CD14-positive monocyte (primary cell): ENCODE measurements around the gene RGS3. TPM values are rescaled to one million over a fixed set of nuclear protein-coding genes. Genes with fewer than 3 reads are reported as not detected.

Experiments used
- DNase-seq, 3 donors: peaks; one replicate each; pipeline ENCODE4 v3.0.0-alpha.2; 2011 to 2022
- H2AFZ ChIP-seq: 2 replicates; pipeline ENCODE4 v1.6.0; 2012; ENCODE audit warnings: mild to moderate bottlenecking, low read depth, low read length, inconsistent platforms; ENCODE audit not compliant: insufficient read depth, poor library complexity, severe bottlenecking
- H3K27ac ChIP-seq, 2 donors: 1 replicate in 1 of 2; 2 replicates in 1 of 2; pipeline ENCODE4 v1.5.1; 2012 to 2013; ENCODE audit warnings: low read length in 2 of 2, control low read depth in 1 of 2, inconsistent platforms in 1 of 2, low read depth in 1 of 2, mild to moderate bottlenecking in 1 of 2
- H3K27me3 ChIP-seq, 2 donors: one replicate each; pipeline versions ENCODE4 v1.6.0 to v1.6.1; 2011 to 2013; ENCODE audit warnings: low read length in 2 of 2; ENCODE audit not compliant: control insufficient read depth in 2 of 2, insufficient read depth in 2 of 2
- H3K36me3 ChIP-seq, 2 donors: replicated peaks in 1 of 2; 1 replicate in 1 of 2; 2 replicates in 1 of 2; pipeline versions ENCODE4 v1.5.1 to v1.6.1; 2012 to 2013; ENCODE audit warnings: low read length in 2 of 2, control low read depth in 1 of 2, inconsistent platforms in 1 of 2, mild to moderate bottlenecking in 1 of 2; ENCODE audit not compliant: insufficient read depth in 2 of 2, control insufficient read depth in 1 of 2
- H3K4me1 ChIP-seq, 2 donors: 1 replicate in 1 of 2; 2 replicates in 1 of 2; pipeline versions ENCODE4 v1.5.1 to v1.6.1; 2012 to 2013; ENCODE audit warnings: low read length in 2 of 2, control low read depth in 1 of 2, inconsistent platforms in 1 of 2, mild to moderate bottlenecking in 1 of 2, moderate library complexity in 1 of 2; ENCODE audit not compliant: insufficient read depth in 2 of 2, control insufficient read depth in 1 of 2
- H3K4me2 ChIP-seq: replicated peaks from 2 replicates; pipeline ENCODE3; 2012; ENCODE audit warnings: low read length, moderate library complexity, mild to moderate bottlenecking; ENCODE audit not compliant: poor library complexity, severe bottlenecking; ENCODE audit errors: extremely low read depth
- H3K4me3 ChIP-seq, 3 experiments: fragments of 200-600 bp in 1 of 3; sonication (generic) in 1 of 3; replicated peaks in 1 of 3; 1 replicate in 2 of 3; 2 replicates in 1 of 3; pipeline ENCODE4 v1.5.1; 2011 to 2013; ENCODE audit warnings: low read length in 3 of 3, mild to moderate bottlenecking in 3 of 3, control low read depth in 2 of 3, low read depth in 2 of 3, inconsistent platforms in 1 of 3, moderate library complexity in 1 of 3
- H3K79me2 ChIP-seq: 2 replicates; pipeline ENCODE4 v1.6.0; 2012; ENCODE audit warnings: mild to moderate bottlenecking, control low read depth, inconsistent platforms, low read length, moderate library complexity; ENCODE audit not compliant: insufficient read depth
- H3K9ac ChIP-seq: 2 replicates; pipeline ENCODE4 v1.6.0; 2017; ENCODE audit warnings: low read length, mild to moderate bottlenecking; ENCODE audit not compliant: insufficient read depth, poor library complexity, severe bottlenecking
- H3K9me3 ChIP-seq, 2 donors: replicated peaks in 1 of 2; 1 replicate in 1 of 2; 2 replicates in 1 of 2; pipeline versions ENCODE4 v1.5.1 to v1.6.1; 2012 to 2013; ENCODE audit warnings: low read length in 2 of 2, control low read depth in 1 of 2; ENCODE audit not compliant: control insufficient read depth in 1 of 2, insufficient read depth in 1 of 2
- H4K20me1 ChIP-seq: 2 replicates; pipeline ENCODE4 v1.6.0; 2012; ENCODE audit warnings: mild to moderate bottlenecking, low read length, control low read depth, moderate library complexity; ENCODE audit not compliant: insufficient read depth
- H3K27ac Mint-ChIP-seq, 7 donors: one replicate each; pipeline ENCODE4 v1.8.0; 2020; ENCODE audit warnings: mild to moderate bottlenecking in 7 of 7, mixed read lengths in 7 of 7, moderate library complexity in 6 of 7, inconsistent platforms in 2 of 7
- H3K27me3 Mint-ChIP-seq, 3 donors: one replicate each; pipeline ENCODE4 v1.8.0; 2021 to 2022; ENCODE audit warnings: low read depth in 3 of 3, mild to moderate bottlenecking in 3 of 3, mixed read lengths in 3 of 3, moderate library complexity in 3 of 3, inconsistent platforms in 1 of 3
- H3K36me3 Mint-ChIP-seq, 2 donors: one replicate each; pipeline ENCODE4 v1.8.0; 2020; ENCODE audit warnings: mixed read lengths in 2 of 2, inconsistent platforms in 1 of 2, mild to moderate bottlenecking in 1 of 2
- H3K4me1 Mint-ChIP-seq: one replicate; pipeline ENCODE4 v1.8.0; 2020; ENCODE audit warnings: mild to moderate bottlenecking, mixed read lengths
- H3K4me3 Mint-ChIP-seq, 2 donors: one replicate each; pipeline ENCODE4 v1.8.0; 2020; ENCODE audit warnings: mild to moderate bottlenecking in 2 of 2, mixed read lengths in 2 of 2, moderate library complexity in 1 of 2
- H3K9me3 Mint-ChIP-seq, 7 donors: one replicate each; pipeline ENCODE4 v1.8.0; 2020 to 2022; ENCODE audit warnings: mixed read lengths in 7 of 7, mild to moderate bottlenecking in 6 of 7, moderate library complexity in 6 of 7, inconsistent platforms in 2 of 7
- WGBS: methylation state at CpG from one replicate; pipeline ENCODE4 v1.1.5; 2013; ENCODE audit warnings: missing lambda C conversion rate; ENCODE audit not compliant: insufficient coverage; 5-methylcytosine and 5-hydroxymethylcytosine counted together
- intact Hi-C, 2 donors: fragments of 100-400 bp; cut with micrococcal nuclease; formaldehyde crosslinking; loops; one replicate each; pipeline versions ENCODE4 v1.15.0 to v1.15.1; 2023
- polyA plus RNA-seq, 3 donors: library from polyadenylated mRNA; depleted of rRNA in 1 of 3; unstranded in 2 of 3; stranded (reverse) in 1 of 3; fragments of 300-500 nt in 2 of 3; fragments of >200 nt in 1 of 3; fragmentation: Illumina TruSeq in 2 of 3; gene quantifications; 1 replicate in 2 of 3; 2 replicates in 1 of 3; pipeline ENCODE4 v1.2.3, GENCODE V29; 2012 to 2021
- TF ChIP-seq, protein P1 (sequence below): fragments of 200-600 bp; IDR thresholded peaks from one replicate; pipeline ENCODE4 v1.8.0; 2022; ENCODE audit warnings: antibody characterized with exemption, mild to moderate bottlenecking

RGS3 gene
- polyA plus RNA-seq, 3 donors: 9.1 to 16.2 (median 15.8) TPM

DNA sequence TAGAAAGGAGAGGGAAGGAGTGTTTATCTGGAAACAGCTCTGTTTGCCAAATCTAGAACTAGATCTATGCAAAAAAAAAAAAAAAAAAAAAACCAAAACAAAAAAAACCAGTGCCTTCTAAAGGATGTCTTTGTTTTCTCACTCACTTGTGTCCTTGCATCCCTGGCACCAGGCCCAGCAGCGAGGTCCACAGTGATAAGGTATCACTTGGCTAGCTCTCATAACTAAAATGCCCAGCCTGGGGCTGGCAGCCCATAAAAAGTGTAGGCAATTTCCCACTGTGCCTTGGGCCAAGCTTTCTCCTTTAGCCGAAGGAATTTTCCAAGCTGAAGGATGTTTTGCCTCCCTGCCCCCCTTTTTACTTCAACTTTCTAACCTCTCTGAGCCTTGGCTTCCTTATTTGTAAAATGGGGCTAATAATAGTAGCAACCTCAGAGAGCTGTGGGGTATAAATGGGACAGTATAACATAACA lies 20.8 kb downstream of the RGS3 start:
- TF ChIP-seq, protein P1, sequence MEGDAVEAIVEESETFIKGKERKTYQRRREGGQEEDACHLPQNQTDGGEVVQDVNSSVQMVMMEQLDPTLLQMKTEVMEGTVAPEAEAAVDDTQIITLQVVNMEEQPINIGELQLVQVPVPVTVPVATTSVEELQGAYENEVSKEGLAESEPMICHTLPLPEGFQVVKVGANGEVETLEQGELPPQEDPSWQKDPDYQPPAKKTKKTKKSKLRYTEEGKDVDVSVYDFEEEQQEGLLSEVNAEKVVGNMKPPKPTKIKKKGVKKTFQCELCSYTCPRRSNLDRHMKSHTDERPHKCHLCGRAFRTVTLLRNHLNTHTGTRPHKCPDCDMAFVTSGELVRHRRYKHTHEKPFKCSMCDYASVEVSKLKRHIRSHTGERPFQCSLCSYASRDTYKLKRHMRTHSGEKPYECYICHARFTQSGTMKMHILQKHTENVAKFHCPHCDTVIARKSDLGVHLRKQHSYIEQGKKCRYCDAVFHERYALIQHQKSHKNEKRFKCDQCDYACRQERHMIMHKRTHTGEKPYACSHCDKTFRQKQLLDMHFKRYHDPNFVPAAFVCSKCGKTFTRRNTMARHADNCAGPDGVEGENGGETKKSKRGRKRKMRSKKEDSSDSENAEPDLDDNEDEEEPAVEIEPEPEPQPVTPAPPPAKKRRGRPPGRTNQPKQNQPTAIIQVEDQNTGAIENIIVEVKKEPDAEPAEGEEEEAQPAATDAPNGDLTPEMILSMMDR: no peak
- Histone ChIP-seq H3K4me1 (no peaks in the 10 kb centered on the region), H3K4me3 (no peak overlapping the region), H2AFZ (no peak overlapping the region), H3K27ac (no peak overlapping the region), H3K9me3 (no peaks in the 10 kb centered on the region), H3K27me3 (no peaks in the 10 kb centered on the region), H4K20me1 (no peaks in the 10 kb centered on the region), H3K79me2 (no peaks in the 10 kb centered on the region), H3K4me2 (no peak overlapping the region), H3K9ac (no peak overlapping the region), H3K36me3 (no peaks in the 10 kb centered on the region)
- H3K4me1 Mint-ChIP-seq: peaks cover 5% of the 10 kb centered on the region
- no peak for DNase-seq
- no peak overlapping the region for H3K27ac Mint-ChIP-seq
- peaks cover 0 to 1% (median 0%) of the 10 kb centered on the region in 3 donors for H3K27me3 Mint-ChIP-seq
- WGBS: 94% methylated on average over 1 of the region's 2 CpGs
- intact Hi-C loops: no loop called here
- H3K36me3 Mint-ChIP-seq: no peaks in the 10 kb centered on the region
- peaks cover 0 to 3% (median 0%) of the 10 kb centered on the region in 7 donors for H3K9me3 Mint-ChIP-seq
- no peak overlapping the region for H3K4me3 Mint-ChIP-seq

DNA sequence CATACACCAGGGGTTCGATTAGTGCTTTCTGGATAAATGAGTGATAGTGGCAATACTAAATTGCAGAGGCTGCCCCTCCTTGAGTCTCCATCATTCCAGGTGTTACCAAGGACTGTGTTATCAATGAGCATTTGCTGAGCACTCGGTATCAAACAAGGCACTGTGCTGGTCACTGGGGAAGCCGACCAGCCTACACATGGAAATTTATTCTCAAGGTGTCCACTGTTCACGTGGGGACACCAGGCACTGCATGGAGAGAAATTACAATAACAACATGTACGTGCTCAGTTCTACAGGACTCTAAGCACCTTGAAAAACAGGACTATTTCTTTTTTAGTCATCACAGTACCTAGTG lies 22.2 kb downstream of the RGS3 start:
- Mint-ChIP-seq H3K36me3 (no peaks in the 10 kb centered on the region), H3K27me3 (peaks cover 0 to 1% (median 0%) of the 10 kb centered on the region in 3 donors), H3K4me1 (peaks cover 5% of the 10 kb centered on the region), H3K4me3 (no peak overlapping the region), H3K9me3 (peaks cover 0 to 2% (median 0%) of the 10 kb centered on the region in 7 donors), H3K27ac (peak overlapping the region in 1 of 7 donors; percentile 23)
- H3K4me3 ChIP-seq: no peak overlapping the region
- TF ChIP-seq, protein P1: no peak
- no peaks in the 10 kb centered on the region for H3K4me1 ChIP-seq
- H3K27me3 ChIP-seq: no peaks in the 10 kb centered on the region
- H4K20me1 ChIP-seq: no peaks in the 10 kb centered on the region
- DNase-seq: no peak
- no peak overlapping the region for H2AFZ ChIP-seq
- no peak overlapping the region for H3K4me2 ChIP-seq
- intact Hi-C loops: no loop called here
- no peaks in the 10 kb centered on the region for H3K36me3 ChIP-seq
- no peak overlapping the region for H3K9ac ChIP-seq
- H3K27ac ChIP-seq: no peak overlapping the region
- WGBS: 92% methylated on average over 2 of the region's 5 CpGs
- H3K79me2 ChIP-seq: no peaks in the 10 kb centered on the region
- H3K9me3 ChIP-seq: no peaks in the 10 kb centered on the region
